Activated CD4-positive, alpha-beta T cell treated with anti-CD3 and anti-CD28 coated beads for 24 hours (primary cell): ENCODE data around the gene KIR3DL3.
"Not testable (repeated sequence)": the region's sequence is repeated elsewhere in the genome, so short reads cannot be mapped to it uniquely, and the experiment has no call there.

Experiments used
- DNase-seq, 2 donors: peaks; one replicate each; pipeline ENCODE4 v3.0.0-alpha.2; 2020; ENCODE audit warnings: low read depth in 2 of 2

Gene KIR3DL3

DNA sequence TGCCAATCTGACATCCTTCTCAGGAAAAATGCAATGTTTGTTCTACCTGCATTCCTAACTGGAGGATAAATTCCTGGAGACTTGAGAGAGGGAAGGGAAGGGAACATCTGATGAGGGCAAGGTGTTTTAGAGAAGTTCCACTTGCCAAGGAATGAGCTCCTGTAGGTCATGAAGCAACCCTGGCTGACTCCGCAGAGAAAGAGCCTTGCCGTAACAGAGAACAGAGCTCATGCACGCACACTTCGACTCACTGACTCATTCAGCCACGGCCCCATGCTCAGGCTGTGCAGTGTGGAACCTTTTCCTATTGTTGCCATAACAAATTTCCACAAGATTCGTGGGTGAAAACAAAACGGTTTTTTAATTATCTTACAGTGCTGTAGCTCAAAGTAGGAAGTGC, 54.7 kb downstream of the KIR3DL3 start:
- DNase-seq, result not testable (repeated sequence)

DNA sequence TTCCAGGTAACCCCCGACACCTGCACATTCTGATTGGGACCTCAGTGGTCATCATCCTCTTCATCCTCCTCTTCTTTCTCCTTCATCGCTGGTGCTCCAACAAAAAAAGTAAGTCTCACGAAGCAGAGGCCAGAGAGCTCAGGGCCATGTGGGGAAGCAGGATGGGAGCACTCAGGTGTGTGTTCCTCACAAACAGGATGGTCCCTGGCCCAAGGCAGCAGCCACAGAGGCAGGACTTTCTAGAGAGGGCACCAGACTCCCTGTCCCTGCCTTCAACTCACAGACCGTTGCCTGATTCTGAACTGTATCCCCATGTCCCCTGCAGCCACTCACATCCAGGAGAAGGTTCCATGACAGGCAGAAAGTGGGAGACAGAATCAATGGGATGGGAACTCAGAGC, 58.7 kb downstream of the KIR3DL3 start:
- DNase-seq, result not testable (repeated sequence)
